IPS DF 6.9 (cell line): ENCODE data around the gene C15orf61.

Source experiments
- DNase-seq: peaks from one replicate; pipeline ENCODE4 v3.0.0-alpha.2; 2013; ENCODE audit warnings: low read depth, low spot score
- H3K27ac ChIP-seq: one replicate; pipeline ENCODE4 v1.5.1; 2013; ENCODE audit warnings: low read length, control low read depth
- H3K27me3 ChIP-seq: 2 replicates; pipeline ENCODE4 v1.6.1; 2013; ENCODE audit warnings: mild to moderate bottlenecking, low read length; ENCODE audit not compliant: control insufficient read depth, insufficient read depth
- H3K36me3 ChIP-seq: 2 replicates; pipeline ENCODE4 v1.6.1; 2013; ENCODE audit warnings: low read length; ENCODE audit not compliant: control insufficient read depth, insufficient read depth
- H3K4me1 ChIP-seq: 2 replicates; pipeline ENCODE4 v1.6.1; 2013; ENCODE audit warnings: low read length; ENCODE audit not compliant: control insufficient read depth, insufficient read depth
- H3K4me3 ChIP-seq: 2 replicates; pipeline ENCODE4 v1.5.1; 2013; ENCODE audit warnings: mild to moderate bottlenecking, low read length
- H3K9me3 ChIP-seq: 2 replicates; pipeline ENCODE4 v1.6.1; 2013; ENCODE audit warnings: low read length, inconsistent platforms; ENCODE audit not compliant: control insufficient read depth, insufficient read depth
- WGBS: extraction: QIAGEN DNeasy Blood & Tissue Kit; methylation state at CpG from one replicate; pipeline ENCODE4 v1.1.7; 2013; ENCODE audit warnings: mixed read lengths, missing lambda C conversion rate; ENCODE audit not compliant: insufficient read length, insufficient coverage; 5-methylcytosine and 5-hydroxymethylcytosine counted together

C15orf61 gene

GRCh38 chr15:67564021-67564967 is 43.4 kb downstream of the C15orf61 start:
- H3K4me1 ChIP-seq: peaks cover 2% of the 10 kb centered on the region; the same call in 1 of the 2 replicates
- no peaks in the 10 kb centered on the region for H3K36me3 ChIP-seq
- H3K9me3 ChIP-seq: no peaks in the 10 kb centered on the region
- H3K27ac ChIP-seq: no peak overlapping the region
- no peak for DNase-seq
- H3K4me3 ChIP-seq: no peak overlapping the region
- WGBS: no CpG with 5 or more reads among the region's 2 CpGs
- H3K27me3 ChIP-seq: no peaks in the 10 kb centered on the region

GRCh38 chr15:67564968-67565345 is 44.0 kb downstream of the C15orf61 start:
- no peak overlapping the region for H3K27ac ChIP-seq
- no CpG with 5 or more reads among the region's 3 CpGs for WGBS
- no peaks in the 10 kb centered on the region for H3K9me3 ChIP-seq
- no peaks in the 10 kb centered on the region for H3K27me3 ChIP-seq
- H3K36me3 ChIP-seq: no peaks in the 10 kb centered on the region
- H3K4me3 ChIP-seq: no peak overlapping the region
- peaks cover 2% of the 10 kb centered on the region; the same call in 1 of the 2 replicates for H3K4me1 ChIP-seq
- DNase-seq: no peak

GRCh38 chr15:67569668-67570067 is 48.7 kb downstream of the C15orf61 start:
- Histone ChIP-seq H3K27me3 (no peaks in the 10 kb centered on the region), H3K36me3 (no peaks in the 10 kb centered on the region), H3K27ac (no peak overlapping the region), H3K9me3 (no peaks in the 10 kb centered on the region), H3K4me1 (no peaks in the 10 kb centered on the region), H3K4me3 (no peak overlapping the region)
- no CpG with 5 or more reads among the region's 3 CpGs for WGBS
- no peak for DNase-seq

- no peaks in the 10 kb centered on the region for H3K36me3 ChIP-seq
- H3K9me3 ChIP-seq: no peaks in the 10 kb centered on the region
- H3K27me3 ChIP-seq: no peaks in the 10 kb centered on the region
- H3K4me1 ChIP-seq: no peaks in the 10 kb centered on the region
- WGBS: no CpG with 5 or more reads among the region's 4 CpGs
- DNase-seq: no peak
- H3K27ac ChIP-seq: no peak overlapping the region
- H3K4me3 ChIP-seq: no peak overlapping the region
Observed at GRCh38 chr15:67570875-67571647, 50.1 kb downstream of the C15orf61 start.

- no peak for DNase-seq
Observed at GRCh38 chr15:67571648-67572415, 50.9 kb downstream of the C15orf61 start.

GRCh38 chr15:67573194-67573593 is 52.3 kb downstream of the C15orf61 start:
- DNase-seq: no peak
- no CpG with 5 or more reads among the region's 3 CpGs for WGBS
- Histone ChIP-seq H3K27ac (no peak overlapping the region), H3K4me1 (no peaks in the 10 kb centered on the region), H3K27me3 (no peaks in the 10 kb centered on the region), H3K9me3 (no peaks in the 10 kb centered on the region), H3K36me3 (no peaks in the 10 kb centered on the region), H3K4me3 (no peak overlapping the region)

More at GRCh38 chr15:67571648-67572415, 50.9 kb downstream of the C15orf61 start:
- Histone ChIP-seq H3K4me1 (no peaks in the 10 kb centered on the region), H3K36me3 (no peaks in the 10 kb centered on the region), H3K4me3 (no peak overlapping the region), H3K27ac (no peak overlapping the region), H3K9me3 (no peaks in the 10 kb centered on the region), H3K27me3 (no peaks in the 10 kb centered on the region)
- no CpG with 5 or more reads among the region's 5 CpGs for WGBS

- no CpG with 5 or more reads among the region's 4 CpGs for WGBS
- H3K27ac ChIP-seq: no peak overlapping the region
- H3K27me3 ChIP-seq: no peaks in the 10 kb centered on the region
- no peaks in the 10 kb centered on the region for H3K9me3 ChIP-seq
- no peaks in the 10 kb centered on the region for H3K4me1 ChIP-seq
- no peak for DNase-seq
- H3K36me3 ChIP-seq: no peaks in the 10 kb centered on the region
- no peak overlapping the region for H3K4me3 ChIP-seq
Observed at GRCh38 chr15:67575039-67575502, 54.1 kb downstream of the C15orf61 start.

GRCh38 chr15:67578020-67578600 is 57.2 kb downstream of the C15orf61 start:
- WGBS: no CpG with 5 or more reads among the region's 4 CpGs
- Histone ChIP-seq H3K36me3 (no peaks in the 10 kb centered on the region), H3K9me3 (no peaks in the 10 kb centered on the region), H3K4me1 (no peaks in the 10 kb centered on the region), H3K27me3 (no peaks in the 10 kb centered on the region), H3K4me3 (no peak overlapping the region), H3K27ac (no peak overlapping the region)
- no peak for DNase-seq

- Histone ChIP-seq H3K27ac (no peak overlapping the region), H3K4me1 (no peaks in the 10 kb centered on the region), H3K4me3 (no peak overlapping the region), H3K36me3 (no peaks in the 10 kb centered on the region), H3K9me3 (no peaks in the 10 kb centered on the region), H3K27me3 (no peaks in the 10 kb centered on the region)
- DNase-seq: no peak
- WGBS: no CpG with 5 or more reads among the region's 5 CpGs
Observed at GRCh38 chr15:67579164-67579563, 58.2 kb downstream of the C15orf61 start.
